ENCODE data around the gene PFKP.

The PFKP gene

GRCh38 chr10:3067118-3067858 lies at the start of gene PFKP:
TSS of gene PFKP (plus strand) at chr10:3067548. CDS start at chr10:3067596, 48 bp downstream.
- DNase-seq (ENCODE audit: low read depth) = no peak
- TF ChIP-seq, protein P1, sequence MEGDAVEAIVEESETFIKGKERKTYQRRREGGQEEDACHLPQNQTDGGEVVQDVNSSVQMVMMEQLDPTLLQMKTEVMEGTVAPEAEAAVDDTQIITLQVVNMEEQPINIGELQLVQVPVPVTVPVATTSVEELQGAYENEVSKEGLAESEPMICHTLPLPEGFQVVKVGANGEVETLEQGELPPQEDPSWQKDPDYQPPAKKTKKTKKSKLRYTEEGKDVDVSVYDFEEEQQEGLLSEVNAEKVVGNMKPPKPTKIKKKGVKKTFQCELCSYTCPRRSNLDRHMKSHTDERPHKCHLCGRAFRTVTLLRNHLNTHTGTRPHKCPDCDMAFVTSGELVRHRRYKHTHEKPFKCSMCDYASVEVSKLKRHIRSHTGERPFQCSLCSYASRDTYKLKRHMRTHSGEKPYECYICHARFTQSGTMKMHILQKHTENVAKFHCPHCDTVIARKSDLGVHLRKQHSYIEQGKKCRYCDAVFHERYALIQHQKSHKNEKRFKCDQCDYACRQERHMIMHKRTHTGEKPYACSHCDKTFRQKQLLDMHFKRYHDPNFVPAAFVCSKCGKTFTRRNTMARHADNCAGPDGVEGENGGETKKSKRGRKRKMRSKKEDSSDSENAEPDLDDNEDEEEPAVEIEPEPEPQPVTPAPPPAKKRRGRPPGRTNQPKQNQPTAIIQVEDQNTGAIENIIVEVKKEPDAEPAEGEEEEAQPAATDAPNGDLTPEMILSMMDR (IDR thresholded peaks at IDR 0.05; ENCODE audit: control insufficient read depth, insufficient read depth, low read depth, low read length, missing control alignments) = no peak
- peak within 1 kb of the TSS; percentile 80 for H3K4me3 ChIP-seq (ENCODE audit: control insufficient read depth, low read depth, low read length)

DNA sequence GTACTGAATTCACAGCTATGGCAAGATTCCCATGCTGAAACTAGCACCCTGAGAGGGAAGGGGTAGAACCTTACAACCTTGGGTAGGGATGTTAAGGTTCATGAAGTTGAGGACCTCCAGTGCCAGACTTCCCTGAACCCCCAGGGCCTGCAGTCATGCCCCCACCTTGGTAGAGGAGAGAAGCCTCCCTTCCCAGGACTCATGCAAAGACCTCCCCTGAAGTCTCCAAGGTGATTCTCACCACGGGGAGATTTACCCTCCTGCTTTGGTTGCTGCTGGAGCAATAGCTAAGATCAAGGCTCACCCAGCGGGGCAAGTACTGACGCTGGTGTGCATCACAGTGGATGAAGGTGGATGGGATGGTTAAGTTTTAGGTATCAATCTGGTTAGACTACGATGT lies 49.1 kb upstream of the PFKP start:
- TF ChIP-seq, protein P1 (IDR thresholded peaks at IDR 0.05; ENCODE audit: control insufficient read depth, insufficient read depth, low read depth, low read length, missing control alignments) = no peak
- no peak for DNase-seq (ENCODE audit: low read depth)
- no peak overlapping the region for H3K4me3 ChIP-seq (ENCODE audit: control insufficient read depth, low read depth, low read length)

DNA sequence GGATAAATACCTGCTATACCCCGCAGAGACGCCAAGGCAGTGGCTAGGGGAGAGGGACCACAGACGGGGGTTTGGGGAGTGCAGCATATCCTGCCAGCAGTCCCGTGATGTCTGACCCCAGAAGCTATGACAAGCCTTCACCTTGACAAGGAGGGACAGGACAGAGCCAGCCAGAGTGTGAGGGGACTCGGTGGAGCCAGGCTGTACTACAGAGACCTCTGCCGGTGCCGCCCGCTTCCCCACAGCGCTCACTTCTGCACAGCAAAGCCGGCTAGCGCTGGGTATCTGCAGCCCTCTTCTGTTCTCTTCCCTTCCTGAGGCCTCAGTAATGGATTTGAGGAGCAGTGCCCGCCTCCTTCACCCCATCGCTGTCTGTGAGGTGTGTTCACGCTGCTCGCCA lies 47.0 kb upstream of the PFKP start:
- TF ChIP-seq, protein P1 (IDR thresholded peaks at IDR 0.05; ENCODE audit: control insufficient read depth, insufficient read depth, low read depth, low read length, missing control alignments) = no peak
- DNase-seq (ENCODE audit: low read depth) = no peak
- no peak overlapping the region for H3K4me3 ChIP-seq (ENCODE audit: control insufficient read depth, low read depth, low read length)

DNA sequence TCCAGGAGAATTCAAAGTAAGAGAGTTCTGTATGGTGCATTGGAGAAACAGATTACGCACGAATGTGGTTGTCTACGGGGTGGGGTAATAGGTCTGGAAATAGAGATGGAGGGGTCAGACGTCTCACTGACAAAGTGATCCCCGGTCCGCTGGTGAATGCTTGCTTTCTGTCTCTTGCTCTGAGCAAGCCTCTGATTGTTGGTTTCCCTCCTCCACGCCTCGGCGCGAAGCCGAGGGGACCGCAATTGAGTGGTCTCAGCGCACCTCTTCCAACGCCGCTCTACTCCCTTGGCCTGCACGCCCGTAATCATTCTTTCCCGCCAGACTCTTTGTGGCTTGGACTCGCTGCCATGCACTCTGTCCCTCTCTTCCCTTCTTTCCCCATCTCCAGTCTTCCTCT lies 46.5 kb upstream of the PFKP start:
- no peak overlapping the region for H3K4me3 ChIP-seq (ENCODE audit: control insufficient read depth, low read depth, low read length)

DNA sequence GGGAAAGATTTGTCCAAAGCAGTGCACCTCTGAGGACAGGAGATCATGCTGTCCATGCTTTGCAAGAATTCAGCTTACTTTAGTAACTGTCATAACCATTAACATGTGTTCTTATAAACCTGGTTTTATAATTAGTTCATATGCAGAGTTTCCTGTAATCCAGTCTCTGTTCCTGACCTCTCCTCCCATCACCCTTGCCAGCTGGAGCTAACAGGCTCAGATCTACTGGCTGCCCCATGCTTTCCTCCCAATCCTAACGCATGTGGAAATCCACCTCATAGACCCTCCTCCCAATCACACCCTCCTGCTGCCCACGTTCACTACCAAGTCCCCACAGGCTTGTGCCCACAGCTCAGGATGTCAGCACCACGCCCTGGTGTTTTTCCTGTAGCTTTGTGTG lies 45.3 kb upstream of the PFKP start:
- TF ChIP-seq, protein P1 (IDR thresholded peaks at IDR 0.05; ENCODE audit: control insufficient read depth, insufficient read depth, low read depth, low read length, missing control alignments) = no peak
- H3K4me3 ChIP-seq (ENCODE audit: control insufficient read depth, low read depth, low read length) = no peak overlapping the region
- DNase-seq (ENCODE audit: low read depth) = no peak

More for the DNA sequence above, 46.5 kb upstream of the PFKP start:
- no peak for DNase-seq (ENCODE audit: low read depth)
- TF ChIP-seq, protein P1 (IDR thresholded peaks at IDR 0.05; ENCODE audit: control insufficient read depth, insufficient read depth, low read depth, low read length, missing control alignments) = no peak

DNA sequence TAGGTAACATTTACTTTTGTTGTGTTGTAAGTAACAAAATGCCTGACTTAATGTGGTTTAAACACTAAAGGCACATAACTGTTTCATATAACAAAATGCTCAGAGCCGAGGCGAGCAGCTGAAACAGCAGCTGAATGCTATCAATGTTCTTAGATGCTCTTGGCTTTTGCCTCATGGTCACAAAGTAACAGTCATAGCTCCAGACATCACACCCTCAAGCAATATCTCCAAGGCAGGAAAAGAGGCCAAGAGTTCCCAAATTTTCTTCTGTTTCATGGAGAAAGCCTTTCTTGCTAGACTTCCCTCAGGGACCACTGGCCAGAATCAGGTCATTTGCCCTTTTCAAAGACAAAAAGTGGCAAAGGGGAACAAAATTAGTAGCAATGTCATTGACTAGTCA lies 43.5 kb upstream of the PFKP start:
- DNase-seq (ENCODE audit: low read depth) = no peak
- TF ChIP-seq, protein P1 (IDR thresholded peaks at IDR 0.05; ENCODE audit: control insufficient read depth, insufficient read depth, low read depth, low read length, missing control alignments) = no peak
- H3K4me3 ChIP-seq (ENCODE audit: control insufficient read depth, low read depth, low read length) = no peak overlapping the region

Data from AG09309 (cell line).